Renal cortex interstitium (tissue), 11 donors: Measurements from ENCODE around the gene GRM4. TPM values are rescaled to one million over a fixed set of nuclear protein-coding genes. Genes with fewer than 3 reads are reported as not detected.
A peak's percentile ranks its signal among the peaks of the same experiment; 100 is the strongest.

Experiments
- DNase-seq, 11 donors: peaks; one replicate each; pipeline ENCODE4 v3.0.0-alpha.2; 2013; ENCODE audit warnings: low read depth in 9 of 11, low spot score in 4 of 11; ENCODE audit errors: extremely low read depth in 1 of 11
- polyA plus RNA-seq, 3 donors: library from polyadenylated mRNA; unstranded; fragments of 120-200 nt; gene quantifications; one replicate each; pipeline ENCODE4 v1.2.1, GENCODE V29; 2013; ENCODE audit not compliant: insufficient read length in 3 of 3

The GRM4 gene
- polyA plus RNA-seq, 3 donors, result 0.53 to 0.74 (median 0.53) TPM

DNA sequence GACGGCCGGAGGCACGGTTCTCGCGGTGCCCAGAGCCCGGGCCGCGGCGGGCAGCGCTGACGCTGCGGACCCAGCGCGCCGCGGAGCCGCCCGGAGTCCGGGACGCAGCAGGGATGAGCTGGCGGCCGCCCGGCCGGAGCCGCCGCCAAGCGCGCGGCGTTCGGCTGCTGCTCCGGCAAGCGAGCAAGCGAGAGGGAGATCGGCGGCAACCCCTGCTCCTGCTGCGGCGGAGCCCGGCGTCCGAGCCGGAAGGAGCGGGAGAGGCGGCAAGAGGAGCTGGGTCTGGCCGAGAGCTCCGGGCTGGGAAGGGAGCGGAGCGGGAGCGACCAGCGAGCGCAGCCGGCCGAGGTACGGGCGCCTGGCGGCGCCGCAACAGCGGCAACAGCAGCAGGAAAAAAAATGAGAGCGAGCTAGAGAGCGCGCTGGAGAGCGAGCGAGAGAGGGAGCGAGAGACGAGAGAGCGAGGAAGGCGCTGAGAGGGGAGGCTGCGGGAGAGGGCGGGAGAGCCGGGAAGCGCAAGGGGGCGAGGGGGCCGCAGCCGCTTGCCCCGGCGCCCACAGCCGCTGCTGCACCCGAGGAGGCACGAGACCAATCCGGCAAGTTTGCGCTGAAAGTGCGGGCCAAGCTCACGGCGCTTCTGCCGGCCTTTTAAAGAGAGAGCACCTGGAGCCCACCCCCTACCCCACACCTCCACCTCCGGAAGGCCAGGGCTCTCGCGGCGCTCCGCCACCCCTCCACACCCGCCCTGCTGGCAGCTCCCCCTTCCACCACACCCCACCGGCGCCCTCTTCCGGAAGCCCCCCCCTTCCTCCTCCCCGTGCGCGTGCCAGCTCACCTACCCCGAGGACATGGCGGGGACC is 496 bp downstream of the GRM4 start:
- DNase-seq, result no peak

DNA sequence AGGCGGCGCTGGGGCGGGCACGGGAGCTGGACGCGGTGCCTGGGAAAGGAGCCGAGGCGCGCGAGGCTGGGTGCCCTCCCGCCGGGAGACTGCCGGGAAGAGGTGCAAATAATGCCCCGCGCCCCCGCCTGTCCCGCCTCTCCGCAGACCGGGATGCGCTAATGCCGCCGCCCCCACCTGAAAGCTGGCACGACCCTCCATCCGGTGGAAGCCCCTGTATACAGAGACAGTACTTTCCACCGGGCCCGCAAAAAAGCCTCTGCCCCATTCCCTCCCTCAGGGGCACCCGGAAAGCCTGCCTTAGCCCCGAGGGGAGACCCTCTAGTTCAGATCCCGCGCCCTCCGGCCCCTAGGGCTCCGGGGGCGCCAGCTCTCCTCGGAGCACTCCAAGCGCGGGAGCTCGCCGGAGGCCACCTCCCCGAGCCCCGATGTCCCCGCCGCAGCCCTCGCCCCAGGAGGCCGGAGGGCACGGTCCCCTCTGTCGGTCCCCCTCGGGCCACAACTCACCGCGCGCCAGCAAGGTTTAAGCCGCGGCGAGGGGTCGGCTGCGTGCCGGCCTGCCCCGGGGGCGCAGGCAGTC is 1.2 kb downstream of the GRM4 start:
- no peak for DNase-seq

- peak in 1 of 11 donors; percentile 41 for DNase-seq
These were observed 1.9 kb downstream of the GRM4 start for GRCh38 chr6:34143884-34144580.

DNA sequence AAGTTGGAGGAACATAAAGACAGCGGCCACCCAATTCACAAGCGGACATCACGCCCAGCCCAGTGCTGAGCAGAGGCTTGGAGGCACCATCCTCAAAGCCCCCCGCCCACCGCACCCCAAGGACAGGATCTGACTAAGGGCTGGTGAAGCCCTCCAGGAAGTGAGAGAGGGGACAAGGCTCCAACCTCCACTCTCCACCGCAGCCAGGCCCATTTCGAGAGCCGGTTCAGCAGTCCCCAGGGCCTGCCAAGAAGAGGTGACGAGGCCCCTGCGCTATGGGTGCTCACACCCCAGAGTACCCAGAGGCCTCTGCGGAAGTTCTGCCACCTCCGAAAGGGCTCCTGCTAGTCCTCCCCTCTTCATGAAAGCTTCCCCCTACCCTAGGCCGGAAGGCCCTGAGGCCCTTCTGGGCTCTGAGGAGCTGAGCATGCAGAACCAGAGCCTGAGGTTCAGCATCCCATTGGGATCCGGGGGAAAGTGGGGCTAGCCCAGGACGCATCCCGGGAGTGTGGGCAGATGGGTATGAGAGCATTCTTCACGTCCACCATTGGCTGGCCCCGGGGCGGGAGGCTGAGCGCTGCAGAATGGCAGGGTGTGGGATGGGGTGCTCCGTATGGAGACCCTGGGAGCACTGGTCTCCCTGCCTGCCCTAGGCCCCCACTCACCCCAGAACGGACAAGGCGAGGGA is 2.5 kb downstream of the GRM4 start:
- DNase-seq, result no peak

DNA sequence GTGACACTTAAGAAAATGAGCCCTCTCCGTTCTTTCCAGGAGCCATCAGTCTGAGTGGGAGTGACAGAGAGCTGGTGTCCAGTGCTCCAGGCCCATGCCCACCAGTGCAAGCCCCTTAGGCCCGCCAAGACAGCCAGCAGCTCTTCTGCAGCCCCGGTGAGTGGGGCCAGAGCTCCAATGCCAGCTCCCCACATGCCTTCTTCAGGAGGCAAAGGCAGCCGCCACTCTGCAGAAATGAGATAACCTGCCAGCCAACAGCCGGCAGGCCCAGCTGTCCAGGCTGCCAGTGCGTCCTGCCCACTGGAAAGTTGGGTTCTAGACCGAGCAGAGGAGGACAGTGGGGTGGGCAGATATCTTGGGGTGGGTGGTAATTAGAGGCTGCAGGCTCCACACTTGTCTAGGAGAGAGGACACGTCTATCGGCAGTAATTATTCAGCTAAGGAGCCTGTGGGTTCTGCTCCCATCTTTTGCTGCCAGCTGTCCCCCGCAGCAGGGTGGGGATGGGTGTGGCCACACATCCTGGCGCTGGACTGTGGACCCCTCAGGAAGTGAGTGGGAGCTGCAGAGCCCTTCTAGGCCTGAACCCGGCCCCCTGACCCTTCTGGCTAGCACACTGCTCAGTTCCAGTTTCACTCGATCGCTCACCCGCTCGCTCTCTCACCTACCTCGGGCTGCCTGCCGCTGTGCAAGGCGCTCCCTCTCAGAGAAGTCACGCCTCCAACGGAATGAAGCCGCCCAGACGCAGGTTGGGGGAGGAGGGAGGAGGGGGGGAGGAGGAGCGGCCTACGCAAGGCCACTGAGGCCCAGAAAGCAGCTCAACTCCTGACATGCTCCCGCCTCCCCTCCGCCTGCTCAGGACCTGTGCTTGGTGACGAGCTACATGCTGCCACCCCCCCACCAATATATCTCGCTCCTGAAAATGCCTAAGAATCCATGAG is 3.6 kb downstream of the GRM4 start:
- peak in 1 of 11 donors; percentile 45 for DNase-seq

DNA sequence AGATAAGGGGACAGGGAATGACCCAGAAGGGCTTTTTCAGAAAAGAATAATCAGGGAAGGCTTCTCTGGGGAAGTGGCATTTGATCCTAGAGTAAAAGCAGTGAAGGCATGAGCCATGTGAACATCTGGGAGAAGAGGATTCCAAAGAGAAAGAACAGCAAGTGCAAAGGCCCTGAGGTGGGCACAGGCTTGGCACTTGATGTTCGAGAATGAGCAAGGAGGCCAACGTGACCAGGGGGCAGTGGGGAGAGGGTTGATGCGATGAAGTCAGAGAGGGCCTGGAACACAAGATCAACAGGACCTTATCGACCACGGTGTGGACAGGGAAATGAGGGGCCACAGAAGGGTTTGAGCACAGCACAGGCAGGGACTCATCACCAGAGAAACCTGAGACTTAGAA is 5.8 kb downstream of the GRM4 start:
- no peak for DNase-seq

- no peak for DNase-seq
These were observed 6.9 kb downstream of the GRM4 start for GRCh38 chr6:34138914-34139510.

- DNase-seq, result no peak
These were observed 7.7 kb downstream of the GRM4 start for GRCh38 chr6:34138191-34138590.

GRCh38 chr6:34135541-34135940 is 10.3 kb downstream of the GRM4 start:
- DNase-seq, result no peak

DNA sequence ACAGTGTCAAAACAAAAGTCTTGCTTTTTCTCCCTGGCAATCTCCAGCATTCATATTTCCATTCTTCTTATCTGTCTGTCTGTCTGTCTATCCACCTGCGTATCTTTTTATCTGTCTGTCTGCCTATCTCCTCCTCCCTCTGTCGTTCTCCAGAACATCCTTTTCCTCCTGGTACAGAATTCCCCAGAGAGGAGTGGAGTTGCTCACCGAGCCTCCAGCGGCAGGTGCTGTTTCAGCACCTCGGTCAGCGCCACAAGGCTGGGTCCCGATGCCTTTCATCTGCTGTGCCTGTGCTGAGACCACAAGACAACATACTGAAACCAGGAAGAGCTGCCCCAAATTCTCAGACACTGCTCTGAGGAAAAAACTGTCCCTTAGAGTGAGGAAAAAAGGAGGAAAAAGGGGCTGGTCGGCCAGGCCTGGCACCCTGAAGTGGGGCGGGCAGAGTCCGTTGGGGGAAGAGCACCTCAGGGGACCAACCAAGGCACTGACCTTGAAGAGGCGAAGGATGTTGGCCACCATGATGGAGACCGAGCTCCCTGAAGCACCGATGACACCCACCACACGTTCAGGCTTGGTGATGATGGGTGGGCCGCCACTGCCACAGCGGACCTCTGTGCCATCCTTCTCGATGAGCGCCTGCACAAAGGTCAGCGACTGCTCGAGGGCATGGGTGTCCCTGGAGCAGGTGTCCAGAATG is 13.3 kb downstream of the GRM4 start:
- DNase-seq, result peak in 3 of 11 donors; percentile 60 to 66 (median 64)

- DNase-seq, result no peak
These were observed 14.3 kb downstream of the GRM4 start for GRCh38 chr6:34131326-34132290.

GRCh38 chr6:34130862-34131261 is 15.0 kb downstream of the GRM4 start:
- no peak for DNase-seq

- DNase-seq, result no peak
These were observed 16.1 kb downstream of the GRM4 start for GRCh38 chr6:34129753-34130152.

DNA sequence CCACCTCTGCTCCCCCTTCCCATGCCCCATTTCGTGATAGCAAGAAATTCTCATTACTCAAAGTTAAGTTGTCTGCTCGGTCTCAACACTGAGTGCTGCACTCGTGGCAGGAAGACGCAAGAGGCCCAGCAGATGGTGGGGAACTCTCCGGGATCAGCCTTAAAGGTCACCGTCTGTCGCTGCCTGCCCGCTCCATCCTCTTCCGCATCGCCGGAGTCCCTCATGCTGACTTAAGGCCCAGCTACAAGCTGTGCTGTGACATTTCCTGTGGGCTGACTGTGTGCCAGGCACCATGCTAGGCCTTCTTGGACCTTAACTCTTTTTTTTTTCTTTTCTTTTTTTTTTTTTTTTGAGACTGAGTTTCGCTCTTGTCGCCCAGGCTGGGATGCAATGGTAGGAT is 17.8 kb downstream of the GRM4 start:
- DNase-seq, result no peak

DNA sequence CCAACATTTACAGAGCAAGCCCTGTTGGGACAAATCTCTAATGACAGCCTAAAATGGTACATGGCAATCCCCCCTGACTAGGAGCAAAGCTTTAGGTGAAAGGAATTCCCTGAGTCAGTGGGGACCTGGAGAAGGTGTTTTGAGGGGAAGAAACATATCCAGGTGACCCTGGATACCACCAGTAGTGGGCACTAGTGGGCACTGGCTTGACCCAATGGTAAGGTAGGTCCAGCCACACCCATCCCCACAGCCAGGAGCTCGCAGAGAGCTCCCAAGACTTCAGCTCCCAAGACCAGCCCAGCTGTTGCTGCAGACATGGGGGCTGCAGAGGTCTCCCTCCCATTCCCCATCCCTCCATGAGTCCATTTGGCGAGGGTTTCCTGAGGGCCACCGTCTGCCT is 19.5 kb downstream of the GRM4 start:
- no peak for DNase-seq

- no peak for DNase-seq
These were observed 19.9 kb downstream of the GRM4 start for GRCh38 chr6:34125939-34126338.
